Stimulated activated CD4-positive, alpha-beta T cell treated with anti-CD3 and anti-CD28 coated beads, Interleukin-2, amount 100 ng/mL, for 4 hours (primary cell): Measurements from ENCODE around the gene CCDC27.

ENCODE experiments used
- DNase-seq: peaks from one replicate; pipeline ENCODE4 v3.0.0-alpha.2; 2020; ENCODE audit warnings: low read depth

Gene CCDC27

DNA sequence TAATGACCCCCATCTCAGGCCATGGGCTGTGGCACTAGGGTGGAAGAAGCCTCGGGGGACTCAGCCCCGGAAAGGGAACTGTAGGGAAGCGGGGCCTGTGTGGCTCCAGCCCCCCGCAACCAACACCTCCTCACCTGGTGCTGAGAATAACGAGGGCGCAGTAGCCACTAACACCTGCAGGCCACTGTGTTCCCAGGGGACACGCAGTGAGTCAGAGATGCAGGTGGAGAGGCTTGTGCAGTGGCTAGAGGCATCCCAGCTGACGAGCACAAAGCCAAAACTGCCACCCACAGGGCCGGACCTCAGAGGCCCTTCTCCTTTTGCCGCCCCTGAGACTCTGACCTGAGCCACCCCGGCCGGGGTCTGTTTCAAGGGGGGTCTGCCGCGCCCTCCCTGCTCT lies 33.5 kb upstream of the CCDC27 start:
- no peak for DNase-seq

DNA sequence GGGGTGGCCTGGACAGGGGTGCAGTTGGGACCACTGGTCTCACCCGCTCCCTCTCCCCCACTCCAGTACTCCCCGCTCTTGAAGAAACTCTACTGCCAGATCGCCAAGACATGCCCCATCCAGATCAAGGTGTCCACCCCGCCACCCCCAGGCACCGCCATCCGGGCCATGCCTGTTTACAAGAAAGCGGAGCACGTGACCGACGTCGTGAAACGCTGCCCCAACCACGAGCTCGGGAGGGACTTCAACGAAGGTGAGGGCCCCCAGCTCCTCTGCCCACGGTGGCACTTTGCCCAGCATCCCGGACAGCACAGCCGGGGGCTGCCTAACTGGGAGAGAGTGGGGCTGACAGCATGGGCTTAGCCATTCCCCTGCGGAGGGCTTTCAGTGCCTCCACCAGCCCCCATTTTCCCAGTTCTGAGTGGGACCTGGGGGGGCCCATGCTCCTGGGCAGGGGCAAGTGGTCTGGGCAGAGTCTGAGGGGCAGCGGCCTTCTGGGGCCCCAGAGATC lies 30.2 kb upstream of the CCDC27 start:
- no peak for DNase-seq

- DNase-seq = no peak
Observed at GRCh38 chr1:3722846-3723245, 29.4 kb upstream of the CCDC27 start.

GRCh38 chr1:3724416-3725030 lies 27.7 kb upstream of the CCDC27 start:
- peak; percentile 65 for DNase-seq

GRCh38 chr1:3725366-3725765 lies 26.9 kb upstream of the CCDC27 start:
- DNase-seq = no peak

- DNase-seq = no peak
Observed at GRCh38 chr1:3727042-3727824, 25.0 kb upstream of the CCDC27 start.

DNA sequence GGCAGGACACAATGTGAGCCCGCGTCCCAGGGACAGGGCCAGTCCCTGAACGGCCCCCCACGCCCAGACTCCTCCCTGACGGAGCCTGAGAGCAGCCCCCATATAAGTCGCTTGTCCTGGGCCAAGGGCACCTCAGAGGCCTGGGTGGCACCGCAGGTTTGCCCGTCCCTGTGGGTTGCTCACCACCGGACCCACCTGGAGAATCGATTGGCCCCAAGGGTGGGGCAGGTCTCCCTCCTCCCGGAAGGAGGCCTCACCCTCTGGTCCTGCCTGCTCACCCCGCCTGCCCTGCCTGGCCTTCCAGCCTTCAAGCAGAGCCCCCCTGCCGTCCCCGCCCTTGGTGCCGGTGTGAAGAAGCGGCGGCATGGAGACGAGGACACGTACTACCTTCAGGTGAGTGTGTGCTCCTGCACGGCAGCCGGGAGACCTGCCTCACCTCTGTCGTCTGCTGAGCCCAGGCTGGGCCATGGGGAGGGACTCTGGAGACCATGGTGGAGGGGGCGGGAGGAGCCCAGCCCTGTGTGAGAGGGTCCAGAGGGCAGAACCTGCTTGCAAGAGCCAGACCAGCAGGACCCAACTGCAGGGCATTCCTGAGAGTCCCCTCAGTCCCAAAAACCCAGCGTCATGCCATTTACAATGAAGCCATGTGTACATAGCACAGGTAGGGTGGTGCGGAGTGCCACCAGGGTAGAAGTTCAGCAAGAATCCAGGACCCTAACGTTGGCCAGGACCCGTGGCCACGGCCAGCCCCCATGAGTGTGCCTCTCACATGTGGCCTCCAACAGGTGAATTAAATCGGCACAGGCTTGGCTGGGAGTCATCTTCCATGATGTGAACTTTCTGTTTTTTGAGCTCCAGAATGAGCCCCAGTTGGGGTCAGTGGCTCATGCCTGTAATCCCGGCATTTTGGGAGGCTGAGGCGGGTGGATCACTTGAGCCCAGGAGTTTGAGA lies 24.1 kb upstream of the CCDC27 start:
- DNase-seq = no peak

DNA sequence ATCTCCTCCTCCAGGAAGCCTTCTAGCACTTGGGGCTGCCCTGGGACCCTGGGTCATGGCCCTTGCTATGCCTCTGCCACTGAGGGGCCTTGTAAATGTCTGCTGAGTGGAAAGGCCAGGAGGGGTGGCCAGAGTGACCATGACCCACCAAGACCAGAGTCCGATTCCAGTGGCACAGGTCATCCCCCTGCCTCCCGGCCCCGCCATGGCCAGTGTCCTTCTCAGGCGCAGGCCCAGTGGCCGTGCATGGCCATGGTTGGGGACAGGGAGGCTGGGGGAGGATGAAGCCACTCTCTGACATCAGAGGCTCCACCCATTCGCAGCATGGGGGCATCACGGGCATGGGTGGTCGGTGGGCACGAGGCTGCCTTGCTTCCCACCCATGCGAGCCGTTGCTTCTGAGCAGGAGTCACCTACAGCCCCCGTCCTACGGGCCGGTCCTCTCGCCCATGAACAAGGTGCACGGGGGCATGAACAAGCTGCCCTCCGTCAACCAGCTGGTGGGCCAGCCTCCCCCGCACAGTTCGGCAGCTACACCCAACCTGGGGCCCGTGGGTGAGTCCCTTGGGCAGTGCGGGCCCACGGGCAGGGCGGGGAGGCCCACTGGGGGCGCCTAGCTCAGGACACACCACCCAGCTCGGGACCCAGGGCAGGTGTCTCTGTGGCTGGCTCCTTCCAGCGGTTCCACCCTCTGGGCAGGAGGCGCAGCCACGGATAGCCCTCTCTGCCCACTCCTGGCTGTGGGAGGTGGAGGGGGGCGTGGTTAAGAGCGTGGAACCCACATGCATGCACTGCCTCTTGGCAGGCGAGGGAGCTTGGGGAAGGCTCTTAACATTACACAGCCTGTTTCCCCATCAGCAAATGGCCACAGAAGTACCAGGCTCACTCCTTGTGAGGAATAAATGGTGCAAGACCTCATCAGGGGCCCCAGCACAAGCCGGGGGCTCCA lies 22.4 kb upstream of the CCDC27 start:
- no peak for DNase-seq

DNA sequence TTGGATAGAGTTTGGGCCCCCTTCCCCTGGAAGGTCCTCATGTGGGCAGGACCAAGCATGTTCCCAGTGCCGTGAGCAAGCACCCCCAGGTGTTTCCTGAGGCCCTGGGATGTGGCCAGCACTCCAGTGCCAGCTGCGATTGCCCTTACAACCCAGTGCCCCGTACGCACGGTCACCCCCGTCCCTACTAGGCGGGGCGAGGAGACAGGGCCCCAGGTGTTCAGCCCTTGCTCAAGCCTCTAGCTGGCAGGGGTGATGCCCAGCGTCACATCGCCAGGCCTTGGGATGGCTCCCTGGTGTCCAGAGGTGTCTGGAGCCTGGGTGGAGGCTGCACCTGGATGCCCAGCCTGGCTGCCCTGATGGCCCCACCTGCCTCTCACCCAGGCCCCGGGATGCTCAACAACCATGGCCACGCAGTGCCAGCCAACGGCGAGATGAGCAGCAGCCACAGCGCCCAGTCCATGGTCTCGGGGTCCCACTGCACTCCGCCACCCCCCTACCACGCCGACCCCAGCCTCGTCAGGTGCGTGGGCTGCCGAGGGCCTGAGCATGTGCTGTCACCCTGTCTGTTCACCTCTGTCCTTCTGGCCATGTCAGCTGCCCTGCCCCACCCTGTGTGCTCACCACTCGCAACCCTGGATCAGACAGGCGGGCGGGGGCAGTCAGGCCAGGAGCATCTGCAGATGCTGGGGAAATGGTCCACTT lies 21.6 kb upstream of the CCDC27 start:
- DNase-seq = no peak

DNA sequence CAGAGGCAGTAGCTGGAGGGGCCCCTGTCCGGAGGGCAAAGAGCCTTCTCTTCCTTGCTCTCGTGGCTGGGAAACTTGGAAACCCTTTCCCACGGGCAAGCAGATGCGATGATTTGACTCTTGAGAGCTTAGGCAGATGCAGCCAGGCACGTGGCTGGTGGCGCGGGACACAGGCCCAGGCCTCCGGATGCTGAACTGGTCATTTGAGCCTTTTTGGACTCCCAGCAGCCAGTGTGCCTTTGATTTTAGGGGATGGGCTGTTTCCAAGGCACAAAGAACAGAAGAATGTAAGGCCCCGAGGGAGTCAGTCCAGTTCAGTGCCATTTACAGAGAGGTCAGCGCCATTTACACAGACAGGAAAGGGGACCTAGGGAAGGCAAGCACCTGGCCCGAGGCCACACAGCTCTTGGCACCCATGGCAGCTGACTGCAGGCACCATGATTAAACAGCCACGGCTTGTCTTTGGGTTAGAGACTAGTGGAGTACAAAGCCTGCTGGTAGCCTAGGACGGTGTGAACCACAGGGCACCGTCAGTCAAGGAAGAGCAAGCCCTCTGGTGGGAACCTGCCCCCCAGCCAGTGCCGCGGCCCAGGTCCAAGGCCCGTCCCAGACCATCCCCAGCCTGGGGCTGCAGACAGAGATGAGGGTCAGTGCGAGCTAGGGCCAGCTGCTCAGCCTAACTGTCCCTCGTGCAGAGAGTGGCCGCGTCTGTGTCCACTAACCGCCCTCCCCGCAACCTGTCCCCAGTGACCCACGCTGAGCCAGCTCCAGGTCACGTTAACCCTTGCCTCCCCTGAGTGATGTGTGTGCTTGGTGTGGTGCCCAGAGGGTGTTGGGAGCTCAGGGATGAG lies 20.4 kb upstream of the CCDC27 start:
- DNase-seq = no peak

- DNase-seq = no peak
Observed at GRCh38 chr1:3732434-3733093, 19.7 kb upstream of the CCDC27 start.

DNA sequence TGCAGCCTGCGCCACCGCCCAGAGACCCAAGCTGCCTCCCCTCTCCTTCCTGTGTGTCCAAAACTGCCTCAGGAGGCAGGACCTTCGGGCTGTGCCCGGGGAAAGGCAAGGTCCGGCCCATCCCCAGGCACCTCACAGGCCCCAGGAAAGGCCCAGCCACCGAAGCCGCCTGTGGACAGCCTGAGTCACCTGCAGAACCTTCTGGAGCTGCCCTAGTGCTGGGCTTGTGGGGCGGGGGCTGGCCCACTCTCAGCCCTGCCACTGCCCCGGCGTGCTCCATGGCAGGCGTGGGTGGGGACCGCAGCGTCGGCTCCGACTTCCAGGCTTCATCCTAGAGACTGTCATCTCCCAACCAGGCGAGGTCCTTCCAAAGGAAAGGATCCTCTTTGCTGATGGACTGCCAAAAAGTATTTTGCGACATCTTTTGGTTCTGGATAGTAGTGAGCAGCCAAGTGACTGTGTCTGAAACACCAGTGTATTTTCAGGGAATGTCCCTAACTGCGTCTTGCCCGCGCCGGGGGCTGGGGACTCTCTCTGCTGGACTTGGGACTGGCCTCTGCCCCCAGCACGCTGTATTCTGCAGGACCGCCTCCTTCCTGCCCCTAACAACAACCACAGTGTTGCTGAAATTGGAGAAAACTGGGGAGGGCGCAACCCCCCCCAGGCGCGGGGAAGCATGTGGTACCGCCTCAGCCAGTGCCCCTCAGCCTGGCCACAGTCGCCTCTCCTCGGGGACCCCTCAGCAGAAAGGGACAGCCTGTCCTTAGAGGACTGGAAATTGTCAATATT lies 19.0 kb upstream of the CCDC27 start:
- DNase-seq = no peak

DNA sequence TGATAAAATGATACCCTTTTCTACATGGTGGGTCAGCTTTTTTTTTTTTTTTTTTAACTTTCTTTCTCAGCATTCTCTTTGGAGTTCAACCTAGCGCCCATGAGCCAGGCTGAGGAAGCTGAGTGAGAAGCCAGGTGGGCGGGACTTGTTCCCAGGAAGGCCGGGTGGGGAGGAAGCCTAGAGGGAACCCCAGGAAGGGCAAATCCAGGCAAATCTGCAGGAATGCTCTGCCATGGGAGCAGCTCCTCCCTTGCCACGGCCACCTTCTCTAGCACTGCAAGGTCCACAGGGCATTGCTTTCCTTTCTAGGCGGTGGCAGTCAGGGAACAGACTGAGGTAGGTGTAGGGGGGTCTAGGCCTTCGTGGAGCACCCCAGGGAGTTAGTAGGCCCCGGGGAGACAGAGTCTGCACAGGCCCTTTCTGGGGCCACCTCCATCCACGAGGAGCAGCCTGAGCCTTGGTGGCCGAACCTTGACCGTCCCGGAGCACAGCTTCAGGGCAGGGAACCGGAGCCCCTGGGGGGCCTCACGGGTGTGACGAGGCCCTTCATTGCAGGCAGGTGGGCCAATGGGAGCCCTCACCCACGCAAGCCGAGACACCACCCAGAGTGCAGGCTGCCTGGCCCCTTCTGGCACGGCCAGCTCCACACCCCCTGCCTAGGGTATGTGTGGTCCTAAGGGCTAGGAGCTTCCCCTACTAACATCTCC lies 18.2 kb upstream of the CCDC27 start:
- no peak for DNase-seq

DNA sequence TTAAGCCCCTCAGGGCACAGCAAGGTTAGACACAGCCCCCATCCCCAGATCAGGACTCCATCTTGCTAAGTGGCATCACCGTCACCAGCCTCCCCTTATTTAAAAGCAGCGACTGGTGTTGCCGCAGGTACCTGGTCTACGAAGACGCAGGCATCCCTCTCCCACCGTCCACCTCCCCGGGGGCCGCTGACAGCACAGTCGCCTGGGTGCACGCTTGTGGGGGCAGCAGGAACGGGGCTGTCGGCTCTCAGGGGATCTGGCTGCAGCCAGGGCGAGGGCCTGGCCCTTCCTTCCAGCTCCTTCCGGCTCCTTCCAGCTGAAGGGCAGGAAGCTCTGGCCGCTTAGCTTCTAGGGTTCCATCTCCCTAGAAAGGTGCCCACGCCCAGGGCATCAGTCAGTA lies 17.6 kb upstream of the CCDC27 start:
- no peak for DNase-seq

- no peak for DNase-seq
Observed at GRCh38 chr1:3735027-3735681, 17.1 kb upstream of the CCDC27 start.

- no peak for DNase-seq
Observed at GRCh38 chr1:3735688-3736087, 16.6 kb upstream of the CCDC27 start.

DNA sequence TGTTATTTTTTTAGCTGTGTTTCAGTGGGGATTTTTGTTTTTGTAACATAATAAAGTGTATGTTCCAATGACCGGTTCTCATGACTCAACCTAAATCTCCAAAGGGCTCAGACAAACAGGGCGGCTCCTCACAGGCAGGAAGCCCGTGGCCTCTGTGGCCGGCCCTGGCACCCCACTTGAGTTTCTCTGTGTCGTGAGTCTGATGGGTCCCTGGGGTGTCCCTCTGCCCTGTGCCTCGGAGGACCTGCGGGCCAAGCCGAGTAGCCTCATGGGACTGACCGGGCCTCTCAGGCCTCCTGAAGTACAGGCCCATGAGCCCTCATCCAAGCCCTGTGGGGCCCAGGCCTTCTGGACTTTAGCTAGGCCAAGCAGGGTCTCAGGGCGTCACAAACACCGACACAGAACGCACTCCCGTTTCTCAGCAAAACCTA lies 16.1 kb upstream of the CCDC27 start:
- no peak for DNase-seq
